Natural killer cell (primary cell): ENCODE data around the gene ARHGAP36. TPM values are rescaled to one million over a fixed set of nuclear protein-coding genes. Genes with fewer than 3 reads are reported as not detected.

ENCODE experiments used
- ATAC-seq, 3 donors: fragments of 150-1000 bp in 2 of 3; fragments of 200-7000 bp in 1 of 3; cut with Tn5 transposase; 1 replicate in 1 of 3; 2 replicates in 2 of 3; pipeline ENCODE4 v1.10.0; 2021; ENCODE audit warnings: mild to moderate bottlenecking in 2 of 3, moderate library complexity in 2 of 3
- DNase-seq, 2 donors: peaks; one replicate each; pipeline versions ENCODE4 v3.0.0 to v3.0.0-alpha.2; 2013 to 2021; ENCODE audit warnings: mixed read lengths in 1 of 2
- H3K27ac ChIP-seq: one replicate; pipeline ENCODE4 v1.5.1; 2013; ENCODE audit warnings: mild to moderate bottlenecking, low read length
- H3K27me3 ChIP-seq: one replicate; pipeline ENCODE4 v1.6.1; 2013; ENCODE audit warnings: low read length; ENCODE audit not compliant: control insufficient read depth, insufficient read depth
- H3K36me3 ChIP-seq: one replicate; pipeline ENCODE4 v1.6.1; 2013; ENCODE audit warnings: low read length; ENCODE audit not compliant: control insufficient read depth, insufficient read depth
- H3K4me1 ChIP-seq: one replicate; pipeline ENCODE4 v1.6.1; 2013; ENCODE audit warnings: low read length; ENCODE audit not compliant: control insufficient read depth, insufficient read depth
- H3K4me3 ChIP-seq: one replicate; pipeline ENCODE4 v1.5.1; 2013; ENCODE audit warnings: low read length
- H3K9me3 ChIP-seq: one replicate; pipeline ENCODE4 v1.6.1; 2013; ENCODE audit warnings: low read length; ENCODE audit not compliant: control insufficient read depth, insufficient read depth
- H3K27ac Mint-ChIP-seq, 2 donors: one replicate each; pipeline ENCODE4 v1.8.0; 2022; ENCODE audit warnings: mild to moderate bottlenecking in 2 of 2, mixed read lengths in 2 of 2, moderate library complexity in 1 of 2
- H3K27me3 Mint-ChIP-seq, 2 donors: one replicate each; pipeline ENCODE4 v1.8.0; 2022; ENCODE audit warnings: low read depth in 2 of 2, mixed read lengths in 2 of 2
- H3K36me3 Mint-ChIP-seq: one replicate; pipeline ENCODE4 v1.8.0; 2022; ENCODE audit warnings: mixed read lengths
- H3K4me1 Mint-ChIP-seq, 2 donors: one replicate each; pipeline ENCODE4 v1.8.0; 2022; ENCODE audit warnings: mixed read lengths in 2 of 2
- H3K4me3 Mint-ChIP-seq: one replicate; pipeline ENCODE4 v1.8.0; 2022; ENCODE audit warnings: mild to moderate bottlenecking, moderate library complexity, mixed read lengths
- H3K9me3 Mint-ChIP-seq, 2 donors: one replicate each; pipeline ENCODE4 v1.8.0; 2022; ENCODE audit warnings: mixed read lengths in 2 of 2
- CTCF ChIP-seq: fragments of 200-600 bp; IDR thresholded peaks from one replicate; pipeline ENCODE4 v1.8.0; 2022; ENCODE audit warnings: antibody characterized with exemption
- WGBS: methylation state at CpG from one replicate; pipeline ENCODE4 v1.1.7; 2013; ENCODE audit warnings: missing lambda C conversion rate; ENCODE audit not compliant: insufficient coverage; 5-methylcytosine and 5-hydroxymethylcytosine counted together
- intact Hi-C: fragments of 100-400 bp; cut with micrococcal nuclease; formaldehyde crosslinking; loops from one replicate; pipeline ENCODE4 v1.14.2; 2022
- total RNA-seq, 4 donors: library from RNA; stranded (reverse); fragments of 120-200 nt in 1 of 4; gene quantifications; one replicate each; pipeline versions ENCODE4 v1.2.3 to v1.2.4, GENCODE V29; 2013 to 2022

The ARHGAP36 gene
- not detected for total RNA-seq
- not detected for total RNA-seq (2013)

- Histone ChIP-seq H3K4me3 (no peak within 1 kb of the TSS), H3K27me3 (no peaks in the 10 kb centered on the region), H3K27ac (no peak within 1 kb of the TSS), H3K4me1 (no peaks in the 10 kb centered on the region), H3K9me3 (no peaks in the 10 kb centered on the region), H3K36me3 (no peaks in the 10 kb centered on the region)
- Mint-ChIP-seq H3K4me3 (no peak within 1 kb of the TSS), H3K36me3 (no peaks in the 10 kb centered on the region), H3K27me3 (peaks cover 9 to 54% of the 10 kb centered on the region in 2 donors), H3K4me1 (no peaks in the 10 kb centered on the region), H3K27ac (no peak within 1 kb of the TSS), H3K9me3 (no peaks in the 10 kb centered on the region)
- no peak for TF ChIP-seq CTCF
- ATAC-seq (no peak), DNase-seq (no peak)
- intact Hi-C loops: no loop called here
- WGBS: 6% methylated on average over 61 of the region's 62 CpGs
Measured at GRCh38 chrX:131058136-131058868, at the start of gene ARHGAP36. Gene ARHGAP36, plus strand, starts transcription at chrX:131058346. Its CDS starts 23,320 bp downstream, at chrX:131081666.

- WGBS: 76% methylated on average over 2 of the region's 2 CpGs
- DNase-seq (no peak), ATAC-seq (no peak)
- H3K4me1 ChIP-seq: no peaks in the 10 kb centered on the region
- no peak for TF ChIP-seq CTCF
- no peak overlapping the region for H3K27ac Mint-ChIP-seq
- no peak overlapping the region for H3K27ac ChIP-seq
- peaks cover 8 to 11% of the 10 kb centered on the region in 2 donors for H3K27me3 Mint-ChIP-seq
- H3K4me3 ChIP-seq: no peak overlapping the region
- no peaks in the 10 kb centered on the region for H3K36me3 Mint-ChIP-seq
- intact Hi-C loops: no loop called here
- no peaks in the 10 kb centered on the region for H3K36me3 ChIP-seq
- no peaks in the 10 kb centered on the region for H3K27me3 ChIP-seq
- H3K9me3 Mint-ChIP-seq: no peaks in the 10 kb centered on the region
- H3K9me3 ChIP-seq: no peaks in the 10 kb centered on the region
- H3K4me3 Mint-ChIP-seq: no peak overlapping the region
- no peaks in the 10 kb centered on the region for H3K4me1 Mint-ChIP-seq
Measured at GRCh38 chrX:131010186-131010585, 48.0 kb upstream of the ARHGAP36 start.

- H3K9me3 ChIP-seq: no peaks in the 10 kb centered on the region
- peaks cover 0 to 3% of the 10 kb centered on the region in 2 donors for H3K9me3 Mint-ChIP-seq
- H3K27ac Mint-ChIP-seq: no peak overlapping the region
- DNase-seq (no peak), ATAC-seq (no peak)
- 60% methylated on average over 1 of the region's 3 CpGs for WGBS
- H3K4me3 ChIP-seq: no peak overlapping the region
- no peaks in the 10 kb centered on the region for H3K27me3 ChIP-seq
- intact Hi-C loops: no loop called here
- no peaks in the 10 kb centered on the region for H3K4me1 ChIP-seq
- no peaks in the 10 kb centered on the region for H3K36me3 ChIP-seq
- no peak overlapping the region for H3K27ac ChIP-seq
- no peaks in the 10 kb centered on the region for H3K36me3 Mint-ChIP-seq
- H3K27me3 Mint-ChIP-seq: peaks cover 8 to 55% of the 10 kb centered on the region in 2 donors
- no peak overlapping the region for H3K4me3 Mint-ChIP-seq
- H3K4me1 Mint-ChIP-seq: no peaks in the 10 kb centered on the region
- no peak for TF ChIP-seq CTCF
Measured at GRCh38 chrX:131025336-131025735, 32.8 kb upstream of the ARHGAP36 start.
